Heart left ventricle (tissue), 13 donors: ENCODE measurements around the gene PCMTD2.
"Not testable (repeated sequence)": the region's sequence is repeated elsewhere in the genome, so short reads cannot be mapped to it uniquely, and the experiment has no call there.

Experiments used
- POLR2A ChIP-seq, 2 donors: fragments of 450-650 bp; IDR thresholded peaks; one replicate each; pipeline ENCODE4 v1.6.1; 2017; ENCODE audit warnings: antibody characterized with exemption in 2 of 2, mild to moderate bottlenecking in 2 of 2, moderate library complexity in 2 of 2
- TF ChIP-seq, protein P1 (sequence below), 12 donors: fragments of 200-600 bp; sonication (generic) in 4 of 12; IDR thresholded peaks; one replicate each; pipeline versions ENCODE4 v1.5.0 to v1.8.0; 2018 to 2022; ENCODE audit warnings: antibody characterized with exemption in 12 of 12, mild to moderate bottlenecking in 5 of 12
- donor health status: ischemic (EF 13 %, LVEDD 7.1; RV severe dilation, severe dysfunction).
- donor health status: DM: no; HTN: yes; CAD: no.
- donor health status: DM: no; HTN: no; CAD: no.
- donor health status: ischemic (EF 25% LVEDD 6.9; RV normal size, moderate dysfunction).
- donor health status: ischemic (EF 25% LVEDD 5.7; RV mildly dilated, moderate dysfunction).
- donor health status: ischemic (EF 35%, LVEDD 5.7; RV mildly dilated, moderate dysfunction).
- donor health status: nonischemic (EF 11% LVEDD 7.7; RV severe dilation, severe dysfunction).
- donor health status: DM: yes; HTN: yes; CAD: no.
- donor health status: PGD.
- donor health status: ischemic (EF 29% LVEDD 5.4; RV normal size, mild dysfunction).
- donor health status: nonischemic (EF 23%, LVEDD 6.1; RV moderate dilation, normal function).

- TF ChIP-seq, protein P1, sequence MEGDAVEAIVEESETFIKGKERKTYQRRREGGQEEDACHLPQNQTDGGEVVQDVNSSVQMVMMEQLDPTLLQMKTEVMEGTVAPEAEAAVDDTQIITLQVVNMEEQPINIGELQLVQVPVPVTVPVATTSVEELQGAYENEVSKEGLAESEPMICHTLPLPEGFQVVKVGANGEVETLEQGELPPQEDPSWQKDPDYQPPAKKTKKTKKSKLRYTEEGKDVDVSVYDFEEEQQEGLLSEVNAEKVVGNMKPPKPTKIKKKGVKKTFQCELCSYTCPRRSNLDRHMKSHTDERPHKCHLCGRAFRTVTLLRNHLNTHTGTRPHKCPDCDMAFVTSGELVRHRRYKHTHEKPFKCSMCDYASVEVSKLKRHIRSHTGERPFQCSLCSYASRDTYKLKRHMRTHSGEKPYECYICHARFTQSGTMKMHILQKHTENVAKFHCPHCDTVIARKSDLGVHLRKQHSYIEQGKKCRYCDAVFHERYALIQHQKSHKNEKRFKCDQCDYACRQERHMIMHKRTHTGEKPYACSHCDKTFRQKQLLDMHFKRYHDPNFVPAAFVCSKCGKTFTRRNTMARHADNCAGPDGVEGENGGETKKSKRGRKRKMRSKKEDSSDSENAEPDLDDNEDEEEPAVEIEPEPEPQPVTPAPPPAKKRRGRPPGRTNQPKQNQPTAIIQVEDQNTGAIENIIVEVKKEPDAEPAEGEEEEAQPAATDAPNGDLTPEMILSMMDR (IDR thresholded peaks at IDR 0.05), result not testable (repeated sequence)
- not testable (repeated sequence) for TF ChIP-seq POLR2A (IDR thresholded peaks at IDR 0.05)
Observed at GRCh38 chr20:64313761-64314160, 58.2 kb downstream of the PCMTD2 start.
